Esophagus muscularis mucosa (tissue), 4 donors: ENCODE measurements around the gene SMIM11.

Experiments used
- CTCF ChIP-seq, 3 experiments: fragments of 200-600 bp in 2 of 3; fragments of 450-650 bp in 1 of 3; sonication (generic) in 2 of 3; IDR thresholded peaks; one replicate each; pipeline ENCODE4 v1.5.1; 2017 to 2019; ENCODE audit warnings: antibody characterized with exemption in 3 of 3, mild to moderate bottlenecking in 2 of 3, moderate library complexity in 1 of 3
- EP300 ChIP-seq: sonication (generic); formaldehyde crosslinking; IDR thresholded peaks from one replicate; pipeline ENCODE4 v1.6.1; 2017; ENCODE audit warnings: antibody characterized with exemption
- POLR2A ChIP-seq: fragments of 450-650 bp; IDR thresholded peaks from one replicate; pipeline ENCODE4 v1.6.1; 2017; ENCODE audit warnings: antibody characterized with exemption, moderate library complexity, mild to moderate bottlenecking, low read depth

- no peak for TF ChIP-seq EP300
- TF ChIP-seq POLR2A = no peak
- no peak for TF ChIP-seq CTCF (IDR thresholded peaks at IDR 0.05)
Observed at GRCh38 chr21:34355570-34355969, 19.7 kb upstream of the SMIM11 start.
